SK-N-MC (cell line): ENCODE data around the gene PSMF1.

ENCODE experiments used
- EZH2 ChIP-seq: fragments of 200-600 bp; sonication (generic); IDR thresholded peaks from one replicate; pipeline ENCODE4 v1.6.1; 2017; ENCODE audit warnings: antibody characterized with exemption
- FOXP2 ChIP-seq: optimal IDR thresholded peaks from 2 replicates; pipeline ENCODE3; 2011; ENCODE audit warnings: mild to moderate bottlenecking, moderate library complexity; ENCODE audit not compliant: insufficient read depth; ENCODE audit errors: extremely low read length, control extremely low read depth
- POLR2AphosphoS5 ChIP-seq: IDR thresholded peaks from 2 replicates; pipeline ENCODE4 v1.6.1; 2012; ENCODE audit warnings: mild to moderate bottlenecking, low read depth, low read length, borderline replicate concordance

DNA sequence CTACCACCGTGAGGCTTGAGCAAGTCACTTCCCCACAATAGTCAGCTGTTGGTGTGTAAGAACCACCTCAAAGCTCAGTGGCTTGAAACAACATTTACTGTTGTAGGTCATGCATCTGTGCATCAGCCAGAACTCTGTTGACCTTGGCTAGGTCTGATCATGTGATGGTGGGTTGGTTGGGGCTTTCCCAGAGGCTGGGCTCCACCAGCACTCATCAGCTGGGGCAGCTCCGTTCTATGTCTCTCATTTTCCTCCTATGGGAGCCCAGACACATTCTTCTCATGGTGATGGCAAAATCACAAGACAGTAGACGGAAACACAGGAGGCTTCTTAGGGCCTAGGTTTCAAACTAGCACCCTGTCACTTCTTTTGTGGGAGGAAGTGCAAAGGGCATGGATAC is 42.8 kb upstream of the PSMF1 start:
- TF ChIP-seq EZH2 = no peak
- TF ChIP-seq POLR2AphosphoS5 = no peak
- no peak for TF ChIP-seq FOXP2
